GM12878 (cell line): ENCODE data around the gene HEPACAM2.

Experiments used
- ATF7 ChIP-seq: fragments of 450-650 bp; IDR thresholded peaks from 2 replicates; pipeline ENCODE4 v1.6.1; 2016; ENCODE audit warnings: low read depth, mild to moderate bottlenecking
- BCL11A ChIP-seq: IDR thresholded peaks from 2 replicates; pipeline ENCODE4 v1.6.1; 2011; ENCODE audit warnings: low read depth, low read length
- ETV6 ChIP-seq, 2 experiments: fragments of 450-650 bp in 1 of 2; IDR thresholded peaks in 1 of 2; conservative IDR thresholded peaks in 1 of 2; 2 replicates each; pipeline ENCODE4 v1.6.1; 2014; ENCODE audit warnings: antibody characterized with exemption in 1 of 2, borderline replicate concordance in 1 of 2, low read depth in 1 of 2, mild to moderate bottlenecking in 1 of 2, moderate library complexity in 1 of 2
- GATAD2B ChIP-seq: fragments of 450-650 bp; conservative IDR thresholded peaks from 2 replicates; pipeline ENCODE4 v1.6.1; 2017; ENCODE audit warnings: low read depth, mild to moderate bottlenecking, moderate library complexity
- POLR2A ChIP-seq: IDR thresholded peaks from 2 replicates; pipeline ENCODE4 v1.6.1; 2011; ENCODE audit warnings: low read depth, mild to moderate bottlenecking, low read length
- RFX5 ChIP-seq: IDR thresholded peaks from 2 replicates; pipeline ENCODE4 v1.6.1; 2011; ENCODE audit warnings: low read depth, low read length, improper control_type of control experiment
- SMAD1 ChIP-seq: fragments of 450-650 bp; IDR thresholded peaks from 2 replicates; pipeline ENCODE4 v1.6.1; 2018; ENCODE audit warnings: mild to moderate bottlenecking, low read depth; ENCODE audit not compliant: partially characterized antibody
- SREBF1 ChIP-seq: IDR thresholded peaks from 2 replicates; pipeline ENCODE4 v1.6.1; 2012; ENCODE audit warnings: mild to moderate bottlenecking, low read length
- YY1 ChIP-seq: IDR thresholded peaks from 2 replicates; pipeline ENCODE4 v1.6.1; 2011; ENCODE audit warnings: low read depth, mild to moderate bottlenecking, low read length
- TF ChIP-seq, protein P1 (sequence below), 3 experiments: IDR thresholded peaks in 2 of 3; conservative IDR thresholded peaks in 1 of 3; 2 replicates each; pipeline ENCODE4 v1.5.1; 2011; ENCODE audit warnings: low read depth in 3 of 3, low read length in 3 of 3, mild to moderate bottlenecking in 3 of 3, control low read depth in 2 of 3, moderate library complexity in 2 of 3, inconsistent platforms in 1 of 3, mixed read lengths in 1 of 3; ENCODE audit not compliant: control insufficient read depth in 2 of 3, insufficient read depth in 1 of 3; ENCODE audit errors: extremely low read depth in 1 of 3

DNA sequence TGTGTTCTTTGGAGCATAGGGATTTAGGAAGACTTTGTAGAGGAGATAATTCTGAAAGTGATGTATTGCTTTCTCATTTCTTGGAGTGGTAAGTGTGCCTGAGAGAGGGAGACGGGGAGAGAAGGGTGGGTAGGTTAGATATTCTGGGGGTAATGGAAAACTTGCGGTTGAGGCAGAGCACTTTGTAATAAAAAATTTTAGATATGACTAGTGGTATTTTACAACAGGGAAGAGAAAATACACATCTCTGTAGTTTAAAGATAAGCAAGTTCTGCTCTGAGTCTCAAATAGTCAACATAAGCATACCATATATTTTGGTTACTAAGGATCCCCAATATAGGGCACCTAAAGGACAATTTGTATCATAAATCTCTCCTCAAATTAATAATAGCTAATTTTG, 12.5 kb upstream of the HEPACAM2 start:
- TF ChIP-seq ATF7, result no peak
- TF ChIP-seq BCL11A, result no peak
- TF ChIP-seq POLR2A, result no peak
- TF ChIP-seq SMAD1, result no peak
- TF ChIP-seq GATAD2B, result no peak
- no peak for TF ChIP-seq YY1
- TF ChIP-seq SREBF1, result no peak
- no peak for TF ChIP-seq RFX5
- TF ChIP-seq, protein P1, sequence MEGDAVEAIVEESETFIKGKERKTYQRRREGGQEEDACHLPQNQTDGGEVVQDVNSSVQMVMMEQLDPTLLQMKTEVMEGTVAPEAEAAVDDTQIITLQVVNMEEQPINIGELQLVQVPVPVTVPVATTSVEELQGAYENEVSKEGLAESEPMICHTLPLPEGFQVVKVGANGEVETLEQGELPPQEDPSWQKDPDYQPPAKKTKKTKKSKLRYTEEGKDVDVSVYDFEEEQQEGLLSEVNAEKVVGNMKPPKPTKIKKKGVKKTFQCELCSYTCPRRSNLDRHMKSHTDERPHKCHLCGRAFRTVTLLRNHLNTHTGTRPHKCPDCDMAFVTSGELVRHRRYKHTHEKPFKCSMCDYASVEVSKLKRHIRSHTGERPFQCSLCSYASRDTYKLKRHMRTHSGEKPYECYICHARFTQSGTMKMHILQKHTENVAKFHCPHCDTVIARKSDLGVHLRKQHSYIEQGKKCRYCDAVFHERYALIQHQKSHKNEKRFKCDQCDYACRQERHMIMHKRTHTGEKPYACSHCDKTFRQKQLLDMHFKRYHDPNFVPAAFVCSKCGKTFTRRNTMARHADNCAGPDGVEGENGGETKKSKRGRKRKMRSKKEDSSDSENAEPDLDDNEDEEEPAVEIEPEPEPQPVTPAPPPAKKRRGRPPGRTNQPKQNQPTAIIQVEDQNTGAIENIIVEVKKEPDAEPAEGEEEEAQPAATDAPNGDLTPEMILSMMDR (IDR thresholded peaks at IDR 0.05 in 2 of 3, conservative IDR thresholded peaks at IDR 0.05 in 1 of 3; ENCODE audit: control insufficient read depth in 2 of 3, extremely low read depth in 1 of 3, insufficient read depth in 1 of 3, low read depth in 3 of 3, low read length in 3 of 3), result no peak
- no peak for TF ChIP-seq ETV6 (conservative IDR thresholded peaks at IDR 0.05 in 1 of 2, IDR thresholded peaks at IDR 0.05 in 1 of 2; ENCODE audit: borderline replicate concordance in 1 of 2, low read depth in 1 of 2)
